GM19455 (cell line): ENCODE measurements around the gene XCR1.

ENCODE experiments used
- ATAC-seq: cut with Tn5 transposase; IDR thresholded peaks from one replicate; pipeline ENCODE4 v1.9.1; 2021; ENCODE audit not compliant: unreplicated experiment

The XCR1 gene

GRCh38 chr3:45984331-45985312, 42.7 kb downstream of the XCR1 start:
- ATAC-seq: no peak

GRCh38 chr3:45983770-45984169, 43.5 kb downstream of the XCR1 start:
- ATAC-seq: no peak

- no peak for ATAC-seq
These were observed 45.8 kb downstream of the XCR1 start for GRCh38 chr3:45981346-45982074.

- ATAC-seq: no peak
These were observed 46.5 kb downstream of the XCR1 start for GRCh38 chr3:45980819-45981218.

- ATAC-seq: no peak
These were observed 47.0 kb downstream of the XCR1 start for GRCh38 chr3:45980229-45980813.

- ATAC-seq: no peak
These were observed 47.9 kb downstream of the XCR1 start for GRCh38 chr3:45979378-45979777.

GRCh38 chr3:45978006-45978761, 49.1 kb downstream of the XCR1 start:
- no peak for ATAC-seq

GRCh38 chr3:45976191-45977091, 50.8 kb downstream of the XCR1 start:
- no peak for ATAC-seq

- ATAC-seq: no peak
These were observed 51.6 kb downstream of the XCR1 start for GRCh38 chr3:45975686-45976085.

GRCh38 chr3:45974686-45975085, 52.6 kb downstream of the XCR1 start:
- no peak for ATAC-seq

GRCh38 chr3:45972534-45973402, 54.5 kb downstream of the XCR1 start:
- ATAC-seq: no peak

- ATAC-seq: no peak
These were observed 57.3 kb downstream of the XCR1 start for GRCh38 chr3:45969953-45970352.

- ATAC-seq: no peak
These were observed 58.2 kb downstream of the XCR1 start for GRCh38 chr3:45969116-45969515.

GRCh38 chr3:45968706-45969105, 58.6 kb downstream of the XCR1 start:
- ATAC-seq: no peak

- ATAC-seq: no peak
These were observed 59.1 kb downstream of the XCR1 start for GRCh38 chr3:45968149-45968548.

- no peak for ATAC-seq
These were observed 59.6 kb downstream of the XCR1 start for GRCh38 chr3:45967724-45968123.
